ENCODE results near the gene TMPRSS3.
A peak's percentile ranks its signal among the peaks of the same experiment; 100 is the strongest.

TMPRSS3 gene

DNA sequence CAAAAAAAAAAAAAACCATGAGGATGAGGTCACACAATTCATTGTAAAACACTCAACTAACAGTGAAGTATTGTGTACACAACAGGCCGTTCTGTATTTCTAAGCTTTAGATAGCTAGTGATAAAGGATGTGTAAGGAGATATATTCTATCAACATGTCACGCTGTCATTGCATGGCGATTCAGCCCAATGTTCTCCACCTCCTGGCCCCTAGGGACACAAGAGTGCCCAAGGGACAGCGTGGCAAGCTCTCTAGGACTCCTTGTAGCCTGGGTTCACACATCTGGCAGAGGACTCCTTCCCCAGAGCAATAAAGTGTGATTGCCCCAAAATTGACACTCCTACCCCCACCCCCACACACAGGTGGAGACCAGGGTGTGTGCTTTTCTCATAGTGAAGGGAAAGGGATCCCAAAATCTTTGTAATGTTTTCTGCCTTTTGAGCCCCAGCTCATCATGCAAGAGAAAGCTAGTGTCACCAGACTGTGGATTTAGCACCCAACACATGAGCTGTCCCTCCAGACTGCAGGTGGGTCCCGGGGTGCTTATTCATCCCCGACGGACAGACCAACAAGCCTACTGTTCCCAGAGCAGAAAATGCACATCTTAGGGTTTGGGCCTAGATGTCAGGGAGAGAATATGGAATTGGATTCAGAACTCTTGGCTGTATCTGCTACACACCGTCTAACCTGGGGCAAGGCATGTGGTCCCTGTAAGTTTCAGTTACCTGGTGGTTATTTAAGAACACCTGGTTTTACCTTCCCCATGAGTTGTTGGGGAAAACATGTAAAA, 11.5 kb downstream of the TMPRSS3 start:
- ChIA-PET POLR2A (no interaction called here), CTCF (no interaction called here)
- TF ChIP-seq, protein P1, sequence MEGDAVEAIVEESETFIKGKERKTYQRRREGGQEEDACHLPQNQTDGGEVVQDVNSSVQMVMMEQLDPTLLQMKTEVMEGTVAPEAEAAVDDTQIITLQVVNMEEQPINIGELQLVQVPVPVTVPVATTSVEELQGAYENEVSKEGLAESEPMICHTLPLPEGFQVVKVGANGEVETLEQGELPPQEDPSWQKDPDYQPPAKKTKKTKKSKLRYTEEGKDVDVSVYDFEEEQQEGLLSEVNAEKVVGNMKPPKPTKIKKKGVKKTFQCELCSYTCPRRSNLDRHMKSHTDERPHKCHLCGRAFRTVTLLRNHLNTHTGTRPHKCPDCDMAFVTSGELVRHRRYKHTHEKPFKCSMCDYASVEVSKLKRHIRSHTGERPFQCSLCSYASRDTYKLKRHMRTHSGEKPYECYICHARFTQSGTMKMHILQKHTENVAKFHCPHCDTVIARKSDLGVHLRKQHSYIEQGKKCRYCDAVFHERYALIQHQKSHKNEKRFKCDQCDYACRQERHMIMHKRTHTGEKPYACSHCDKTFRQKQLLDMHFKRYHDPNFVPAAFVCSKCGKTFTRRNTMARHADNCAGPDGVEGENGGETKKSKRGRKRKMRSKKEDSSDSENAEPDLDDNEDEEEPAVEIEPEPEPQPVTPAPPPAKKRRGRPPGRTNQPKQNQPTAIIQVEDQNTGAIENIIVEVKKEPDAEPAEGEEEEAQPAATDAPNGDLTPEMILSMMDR (IDR thresholded peaks at IDR 0.05; ENCODE audit: control extremely low read depth, extremely low read depth, low read depth, missing control alignments), result no peak
- no peak for DNase-seq (ENCODE audit: extremely low spot score)

DNA sequence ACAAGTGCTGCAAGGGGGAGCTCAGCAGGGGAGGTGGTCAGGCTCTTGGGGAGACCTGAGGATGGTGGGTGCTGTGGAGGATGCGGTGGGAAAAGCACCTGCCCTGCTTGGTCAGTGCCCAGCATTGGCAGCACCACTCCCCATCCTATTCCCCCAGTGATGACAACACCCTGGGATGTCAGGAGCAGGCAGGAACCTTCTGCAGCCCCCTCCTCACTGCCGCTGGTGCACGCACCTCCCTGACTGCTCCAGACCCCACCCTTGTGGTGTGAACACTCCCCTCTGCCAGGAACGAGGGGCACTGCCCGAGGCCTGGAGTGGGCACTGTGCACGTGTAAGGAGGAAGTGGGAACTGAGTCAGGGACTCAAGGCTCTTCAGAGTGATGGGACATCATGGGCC, 12.5 kb downstream of the TMPRSS3 start:
- ChIA-PET POLR2A (no interaction called here), CTCF (interaction anchor here (2.5 kb wide), 1 partner anchor 73 kb away, joined by 13 read pairs; no protein-coding TSS in a partner anchor)
- DNase-seq (ENCODE audit: extremely low spot score), result no peak
- TF ChIP-seq, protein P1 (IDR thresholded peaks at IDR 0.05; ENCODE audit: control extremely low read depth, extremely low read depth, low read depth, missing control alignments), result no peak

DNA sequence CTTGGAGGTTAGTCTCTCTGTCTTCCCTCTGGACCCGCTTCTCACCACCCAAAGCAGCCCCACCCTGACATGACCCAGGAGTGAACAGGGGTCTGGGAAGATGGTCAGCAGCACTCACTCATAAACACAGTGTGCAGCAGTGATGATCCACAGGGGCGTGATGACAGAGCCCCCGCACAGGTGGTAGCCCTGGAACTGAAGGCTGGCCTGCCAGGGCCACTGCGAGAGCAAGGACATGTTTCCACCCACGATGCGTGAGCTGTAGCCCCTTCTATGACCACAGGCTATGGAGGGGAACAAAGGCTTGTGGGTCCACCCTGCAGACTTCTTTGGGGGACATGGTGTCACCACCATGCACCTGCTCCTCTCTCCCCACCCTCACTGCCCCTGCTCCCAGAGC, 12.9 kb downstream of the TMPRSS3 start:
- TF ChIP-seq, protein P1 (IDR thresholded peaks at IDR 0.05; ENCODE audit: control extremely low read depth, extremely low read depth, low read depth, missing control alignments), result no peak
- ChIA-PET CTCF (interaction anchor here (1.2 to 2.5 kb wide), 2 partner anchors 33 to 73 kb away, joined by 3 to 13 read pairs; no protein-coding TSS in a partner anchor), POLR2A (no interaction called here)
- DNase-seq (ENCODE audit: extremely low spot score), result no peak

DNA sequence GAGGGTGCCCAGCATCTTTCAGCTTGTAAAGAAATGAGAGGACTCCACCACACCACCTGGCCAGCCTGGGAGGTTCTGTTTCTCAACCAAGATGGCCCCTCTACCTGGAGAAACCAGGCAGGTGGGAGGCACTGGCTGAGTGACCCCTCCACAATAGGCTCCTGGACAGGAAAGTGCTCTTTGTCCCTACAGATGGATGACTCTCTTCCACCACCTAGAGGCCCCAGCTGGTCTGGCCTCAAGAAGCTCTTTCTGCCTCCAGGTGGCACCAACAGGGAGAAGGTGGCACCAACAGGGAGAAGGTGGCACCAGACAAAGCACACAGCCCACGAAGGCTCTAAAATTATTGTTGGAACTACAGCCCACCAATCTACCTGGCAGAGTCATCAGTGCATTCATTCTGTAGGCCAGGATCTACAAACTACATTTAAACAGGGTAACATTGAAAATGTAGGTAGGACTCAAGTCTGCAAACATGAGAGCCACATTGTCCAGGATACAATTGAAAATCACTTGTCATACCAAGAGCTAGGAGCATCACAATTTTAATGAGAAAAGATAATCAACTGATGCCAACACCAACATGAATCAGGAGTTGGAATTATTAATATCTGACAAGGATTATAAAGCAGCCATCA, 14.4 kb downstream of the TMPRSS3 start:
- CTCF ChIA-PET, result interaction anchor here (0.7 to 2.5 kb wide), 11 partner anchors 11 to 72 kb away, joined by 3 to 13 read pairs (median 4); partner anchors contain the start of gene UBASH3A
- DNase-seq (ENCODE audit: extremely low spot score), result no peak
- TF ChIP-seq, protein P1 (IDR thresholded peaks at IDR 0.05; ENCODE audit: control extremely low read depth, extremely low read depth, low read depth, missing control alignments), result peak; percentile 29
- POLR2A ChIA-PET, result no interaction called here

DNA sequence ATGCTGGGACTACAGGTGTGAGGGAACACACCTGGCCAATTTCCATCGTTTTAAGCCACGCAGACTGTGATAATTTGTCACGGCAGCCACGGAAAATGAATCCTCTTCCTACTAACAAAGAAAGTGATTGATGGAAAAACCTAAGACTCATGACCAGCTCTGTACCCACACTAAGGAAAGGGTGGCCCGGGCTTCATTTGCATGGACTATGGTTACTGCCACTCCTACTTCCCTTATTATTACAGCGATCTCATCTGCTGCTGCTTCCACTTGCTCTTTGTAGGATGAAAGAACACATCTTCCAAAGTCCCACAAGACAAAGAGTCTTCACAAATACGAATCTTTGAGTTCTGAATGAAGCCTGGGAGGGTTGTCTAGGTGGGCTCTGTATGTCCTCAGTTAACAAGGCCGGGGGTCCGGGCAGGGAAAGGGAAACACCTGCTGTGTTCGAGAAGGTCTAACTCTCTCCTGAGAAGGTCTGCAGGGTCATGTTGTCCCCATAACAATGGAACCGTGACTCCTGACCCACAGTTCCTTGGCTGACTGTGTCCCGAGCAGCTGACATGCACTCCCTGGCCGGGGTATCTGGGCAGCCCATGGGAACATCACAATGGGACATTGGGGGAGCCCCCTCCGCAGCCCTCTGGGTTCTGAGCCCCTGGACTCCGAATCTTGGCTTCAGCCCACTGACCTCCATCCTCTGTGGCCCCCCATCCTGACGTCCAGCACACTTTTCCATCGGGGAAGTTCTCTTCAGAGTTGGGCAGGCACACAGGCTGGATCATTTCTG, 16.2 kb downstream of the TMPRSS3 start:
- TF ChIP-seq, protein P1 (IDR thresholded peaks at IDR 0.05; ENCODE audit: control extremely low read depth, extremely low read depth, low read depth, missing control alignments), result no peak
- DNase-seq (ENCODE audit: extremely low spot score), result no peak
- POLR2A ChIA-PET, result no interaction called here
- CTCF ChIA-PET, result no interaction called here

DNA sequence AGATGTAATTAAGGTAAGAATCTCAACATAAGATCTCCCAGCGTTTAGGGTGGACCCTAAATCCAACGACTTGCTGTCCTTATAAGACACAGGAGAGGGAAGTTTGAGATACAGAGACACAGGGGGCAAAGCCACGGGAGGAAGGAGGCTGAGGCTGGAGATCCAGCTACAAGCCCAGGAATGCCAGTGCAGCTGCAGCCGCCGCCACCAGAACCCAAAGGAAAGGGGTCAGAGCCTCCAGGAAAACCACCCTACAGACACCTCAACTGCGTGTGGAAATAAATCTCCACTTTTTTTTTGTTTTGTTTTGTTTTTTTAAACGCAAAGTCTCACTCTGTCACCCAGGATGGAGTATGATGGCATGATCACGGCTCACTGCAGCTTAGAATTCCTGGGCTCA, 17.4 kb downstream of the TMPRSS3 start:
- DNase-seq (ENCODE audit: extremely low spot score), result no peak
- POLR2A ChIA-PET, result no interaction called here
- CTCF ChIA-PET, result interaction anchor here (1.0 to 2.0 kb wide), 3 partner anchors 9 to 260 kb away, joined by 3 to 8 read pairs (median 3); no protein-coding TSS in a partner anchor
- TF ChIP-seq, protein P1 (IDR thresholded peaks at IDR 0.05; ENCODE audit: control extremely low read depth, extremely low read depth, low read depth, missing control alignments), result no peak

All from GM10248 (cell line).